Fibroblast of skin of scalp (primary cell): ENCODE data around the gene VPS35.
"Not testable (repeated sequence)": the region's sequence is repeated elsewhere in the genome, so short reads cannot be mapped to it uniquely, and the experiment has no call there.

Experiments used
- DNase-seq: peaks from one replicate; pipeline ENCODE4 v3.0.0-alpha.2; 2013

Gene VPS35

GRCh38 chr16:46658925-46659324 is 30.1 kb downstream of the VPS35 start:
- no peak for DNase-seq

- DNase-seq = no peak
These were observed 37.7 kb downstream of the VPS35 start for GRCh38 chr16:46651305-46651704.

GRCh38 chr16:46650254-46650623 is 38.7 kb downstream of the VPS35 start:
- peak; percentile 15 for DNase-seq

- DNase-seq = no peak
These were observed 39.3 kb downstream of the VPS35 start for GRCh38 chr16:46649588-46650253.

GRCh38 chr16:46648656-46649055 is 40.3 kb downstream of the VPS35 start:
- no peak for DNase-seq

- DNase-seq = peak; percentile 46
These were observed 49.7 kb downstream of the VPS35 start for GRCh38 chr16:46638947-46639925.

- no peak for DNase-seq
These were observed 55.9 kb downstream of the VPS35 start for GRCh38 chr16:46632778-46633733.

- peak; percentile 73 for DNase-seq
These were observed 59.4 kb downstream of the VPS35 start for GRCh38 chr16:46629331-46630219.

GRCh38 chr16:46627746-46628145 is 61.2 kb downstream of the VPS35 start:
- DNase-seq = no peak

GRCh38 chr16:46626681-46627080 is 62.3 kb downstream of the VPS35 start:
- not testable (repeated sequence) for DNase-seq

- DNase-seq = not testable (repeated sequence)
These were observed 64.1 kb downstream of the VPS35 start for GRCh38 chr16:46624862-46625261.

- DNase-seq = not testable (repeated sequence)
These were observed 65.3 kb downstream of the VPS35 start for GRCh38 chr16:46623707-46624106.

GRCh38 chr16:46623246-46623645 is 65.7 kb downstream of the VPS35 start:
- DNase-seq = not testable (repeated sequence)

GRCh38 chr16:46621934-46622676 is 66.9 kb downstream of the VPS35 start:
- DNase-seq = no peak

- peak; percentile 88 for DNase-seq
These were observed 67.7 kb downstream of the VPS35 start, which contains the start of gene SHCBP1 for GRCh38 chr16:46621006-46621933. Gene SHCBP1 (minus strand): TSS chr16:46621379. CDS start chr16:46621359, 20 bp downstream.

- peak; percentile 5 for DNase-seq
These were observed 68.5 kb downstream of the VPS35 start for GRCh38 chr16:46620266-46621005.

- no peak for DNase-seq
These were observed 70.5 kb downstream of the VPS35 start for GRCh38 chr16:46618516-46618915.

- no peak for DNase-seq
These were observed 75.0 kb downstream of the VPS35 start for GRCh38 chr16:46614006-46614405.

GRCh38 chr16:46613352-46613751 is 75.6 kb downstream of the VPS35 start:
- DNase-seq = no peak
